NCI-H345 treated with DMSO at 0.1 percent for 48 hours (cell line): ENCODE measurements around the gene MISP.

Source experiments
- DNase-seq: peaks from one replicate; lab custom pipeline; 2025; ENCODE audit not compliant: unreplicated experiment; lab: John Stamatoyannopoulos, UW

Gene MISP

GRCh38 chr19:746208-746819, 4.6 kb upstream of the MISP start:
- no peak for DNase-seq

DNA sequence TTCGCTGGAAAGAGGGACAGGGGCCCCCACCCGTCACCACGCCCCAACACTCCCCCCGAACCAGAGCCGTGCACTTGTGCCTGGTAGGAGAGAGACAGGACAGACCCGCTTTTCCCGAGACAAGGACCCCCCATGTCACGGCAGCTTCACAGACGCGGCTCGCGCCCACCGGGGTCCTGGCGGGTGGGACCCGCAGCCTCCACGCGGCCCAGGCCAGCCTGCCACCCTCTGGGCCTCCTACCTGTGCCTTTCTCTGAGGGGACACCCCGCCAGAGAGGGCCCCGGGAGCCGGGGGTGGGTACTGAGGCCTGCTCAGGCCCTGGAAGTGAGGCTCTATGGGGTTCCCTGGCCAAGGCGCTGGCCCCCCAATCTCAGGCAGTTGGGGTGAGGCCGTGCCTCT, 4.0 kb upstream of the MISP start:
- DNase-seq: no peak

DNA sequence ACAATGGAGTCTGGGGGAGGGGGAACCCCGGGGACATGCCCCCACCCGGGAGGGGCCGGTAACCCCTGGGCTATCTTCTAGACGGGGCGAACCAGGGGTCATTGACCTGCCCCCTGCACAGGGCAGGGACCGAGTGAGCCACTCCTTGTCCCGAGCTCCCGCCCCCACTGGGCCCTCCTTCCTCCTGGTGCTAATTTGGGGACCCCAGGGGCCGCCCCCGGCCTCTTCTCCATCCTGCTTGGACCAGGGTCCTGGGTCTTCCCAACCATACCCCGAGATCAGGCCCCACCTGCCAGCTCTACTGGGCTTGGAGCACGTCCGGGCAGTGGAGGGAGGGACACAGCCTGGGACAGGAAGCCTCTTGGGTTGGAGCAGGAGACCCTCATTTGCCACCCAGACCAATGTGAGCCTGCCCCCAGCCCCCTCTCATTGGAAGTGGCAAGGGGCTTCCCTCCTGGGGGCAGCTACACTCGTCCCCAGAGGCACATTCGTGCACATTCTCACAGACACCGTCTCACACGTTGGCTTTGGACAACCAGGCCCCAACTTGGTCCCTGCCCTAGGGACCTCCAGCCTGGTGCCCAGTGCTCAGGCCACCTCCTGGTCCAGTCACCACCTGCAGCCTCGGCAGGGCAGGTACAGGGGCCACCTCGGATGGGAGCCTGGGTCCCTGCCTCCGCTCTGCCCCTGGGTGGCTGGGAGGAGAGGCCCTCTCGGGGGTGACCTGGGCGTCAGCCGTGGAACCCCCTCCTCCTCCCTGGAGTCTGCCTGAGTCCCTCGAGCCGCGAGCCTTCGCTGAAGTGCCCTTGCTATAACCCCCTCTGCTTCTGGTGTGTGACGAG, 3.3 kb upstream of the MISP start:
- no peak for DNase-seq

DNA sequence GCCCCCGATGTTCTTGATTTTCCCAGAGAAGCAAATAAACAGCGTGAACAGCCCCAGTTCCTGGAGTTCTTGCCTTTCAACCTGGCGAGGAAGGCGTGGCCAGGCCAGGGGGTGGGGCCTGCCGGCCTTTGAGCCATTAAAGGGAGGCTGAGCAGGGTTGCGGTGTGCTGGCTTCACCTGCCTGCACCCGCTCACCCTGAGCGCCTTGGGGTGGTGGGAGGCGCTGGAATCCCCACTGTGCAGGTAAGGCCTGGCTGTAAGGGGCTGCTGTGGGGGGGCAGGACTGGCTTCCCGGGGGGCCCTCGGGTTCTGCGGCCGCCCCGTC, 2.7 kb upstream of the MISP start:
- DNase-seq: no peak

- no peak for DNase-seq
Observed at GRCh38 chr19:749811-750210, 1.1 kb upstream of the MISP start.

DNA sequence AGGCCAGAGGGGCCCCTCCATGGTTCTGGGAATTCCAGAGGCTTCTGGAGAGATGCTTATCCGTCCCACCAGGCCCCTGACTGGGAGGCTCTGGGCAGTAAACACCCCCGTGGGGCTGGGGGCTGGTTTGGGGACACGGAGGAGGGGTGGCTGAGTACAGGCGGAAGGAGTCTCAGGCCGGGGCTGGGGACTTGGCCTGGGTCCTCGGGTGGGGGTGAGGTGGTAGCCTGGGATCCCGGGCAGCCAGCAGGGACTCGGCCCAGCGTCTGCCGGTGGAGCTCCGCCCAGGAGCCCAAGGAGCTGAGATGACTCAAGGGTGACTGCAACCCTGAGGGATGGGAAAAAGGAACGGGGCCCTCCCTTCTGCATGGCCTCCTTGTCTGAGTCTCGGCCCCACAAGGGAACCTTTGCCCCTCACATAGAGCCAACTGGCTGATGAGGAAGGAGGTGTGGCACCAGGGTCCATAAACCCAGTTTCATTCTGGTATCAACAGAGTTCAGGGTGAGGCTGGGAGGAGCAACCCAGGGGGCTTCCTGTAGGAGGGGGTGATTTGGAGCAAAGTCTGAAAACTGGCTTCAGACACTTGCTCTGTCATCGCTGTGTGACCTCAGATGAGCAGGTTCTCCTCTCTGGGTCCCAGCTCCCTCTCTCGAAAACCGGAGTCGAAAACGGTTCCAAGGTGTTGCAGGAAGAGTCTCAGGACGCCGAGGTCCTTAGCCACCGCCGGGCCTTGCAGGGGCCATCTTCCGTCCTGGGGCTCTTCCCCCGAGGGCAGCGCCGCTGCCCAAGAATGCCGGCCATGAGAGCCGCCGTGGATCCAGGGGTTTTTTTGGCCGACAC, 809 bp downstream of the MISP start:
- no peak for DNase-seq

- DNase-seq: no peak
Observed at GRCh38 chr19:752652-753517, 2.0 kb downstream of the MISP start.

- DNase-seq: no peak
Observed at GRCh38 chr19:754530-754929, 3.6 kb downstream of the MISP start.

GRCh38 chr19:755063-755462, 4.2 kb downstream of the MISP start:
- no peak for DNase-seq

DNA sequence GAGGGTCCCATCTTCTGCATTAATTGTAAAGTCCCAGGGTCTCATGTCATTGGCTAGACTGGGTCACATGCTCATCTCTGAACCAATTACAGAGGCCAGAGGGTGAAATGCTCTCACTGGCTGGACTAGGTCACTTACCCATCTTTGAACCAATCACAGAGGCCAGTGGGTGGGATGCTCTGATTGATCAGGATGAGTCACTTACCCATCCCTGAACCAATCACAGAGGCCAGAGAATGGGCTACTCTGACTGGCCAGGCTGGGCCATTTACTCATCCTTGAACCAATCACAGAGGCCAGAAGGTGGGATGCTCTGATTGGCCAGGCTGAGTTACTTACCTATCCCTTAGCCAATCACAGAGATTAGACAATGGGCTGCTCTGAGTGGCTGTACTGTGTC, 5.3 kb downstream of the MISP start:
- DNase-seq: no peak

DNA sequence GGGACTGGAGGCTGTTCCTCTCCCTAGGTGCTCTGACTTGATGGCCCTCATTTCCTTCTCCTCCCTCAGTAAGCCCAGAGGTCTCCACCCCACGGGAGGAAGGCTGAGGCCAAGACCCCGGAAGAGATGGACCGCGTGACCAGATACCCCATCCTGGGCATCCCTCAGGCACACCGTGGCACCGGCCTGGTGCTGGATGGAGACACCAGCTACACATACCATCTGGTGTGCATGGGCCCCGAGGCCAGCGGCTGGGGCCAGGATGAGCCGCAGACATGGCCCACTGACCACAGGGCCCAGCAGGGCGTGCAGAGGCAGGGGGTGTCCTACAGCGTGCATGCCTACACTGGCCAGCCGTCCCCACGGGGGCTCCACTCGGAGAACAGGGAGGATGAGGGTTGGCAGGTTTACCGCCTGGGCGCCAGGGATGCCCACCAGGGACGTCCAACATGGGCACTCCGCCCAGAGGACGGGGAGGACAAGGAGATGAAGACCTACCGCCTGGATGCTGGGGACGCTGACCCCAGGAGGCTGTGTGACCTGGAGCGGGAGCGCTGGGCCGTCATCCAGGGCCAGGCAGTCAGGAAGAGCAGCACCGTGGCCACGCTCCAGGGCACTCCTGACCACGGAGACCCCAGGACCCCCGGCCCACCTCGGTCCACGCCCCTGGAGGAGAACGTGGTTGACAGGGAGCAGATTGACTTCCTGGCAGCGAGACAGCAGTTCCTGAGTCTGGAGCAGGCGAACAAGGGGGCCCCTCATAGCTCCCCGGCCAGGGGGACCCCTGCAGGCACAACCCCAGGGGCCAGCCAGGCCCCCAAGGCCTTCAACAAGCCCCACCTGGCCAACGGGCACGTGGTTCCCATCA, 6.1 kb downstream of the MISP start:
- no peak for DNase-seq

DNA sequence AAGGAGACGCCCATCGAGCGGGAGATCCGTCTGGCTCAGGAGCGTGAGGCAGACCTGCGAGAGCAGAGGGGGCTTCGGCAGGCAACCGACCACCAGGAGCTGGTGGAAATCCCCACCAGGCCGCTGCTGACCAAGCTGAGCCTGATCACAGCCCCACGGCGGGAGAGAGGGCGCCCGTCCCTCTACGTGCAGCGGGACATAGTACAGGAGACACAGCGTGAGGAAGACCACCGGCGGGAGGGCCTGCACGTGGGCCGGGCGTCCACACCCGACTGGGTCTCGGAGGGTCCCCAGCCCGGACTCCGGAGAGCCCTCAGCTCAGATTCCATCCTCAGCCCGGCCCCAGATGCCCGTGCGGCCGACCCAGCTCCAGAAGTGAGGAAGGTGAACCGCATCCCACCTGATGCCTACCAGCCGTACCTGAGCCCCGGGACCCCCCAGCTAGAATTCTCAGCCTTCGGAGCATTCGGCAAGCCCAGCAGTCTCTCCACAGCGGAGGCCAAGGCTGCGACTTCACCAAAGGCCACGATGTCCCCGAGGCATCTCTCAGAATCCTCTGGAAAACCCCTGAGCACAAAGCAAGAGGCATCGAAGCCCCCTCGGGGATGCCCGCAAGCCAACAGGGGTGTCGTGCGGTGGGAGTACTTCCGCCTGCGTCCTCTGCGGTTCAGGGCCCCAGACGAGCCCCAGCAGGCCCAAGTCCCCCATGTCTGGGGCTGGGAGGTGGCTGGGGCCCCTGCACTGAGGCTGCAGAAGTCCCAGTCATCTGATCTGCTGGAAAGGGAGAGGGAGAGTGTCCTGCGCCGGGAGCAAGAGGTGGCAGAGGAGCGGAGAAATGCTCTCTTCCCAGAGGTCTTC, 7.1 kb downstream of the MISP start:
- DNase-seq: no peak

GRCh38 chr19:763181-763580, 12.3 kb downstream of the MISP start:
- DNase-seq: no peak

DNA sequence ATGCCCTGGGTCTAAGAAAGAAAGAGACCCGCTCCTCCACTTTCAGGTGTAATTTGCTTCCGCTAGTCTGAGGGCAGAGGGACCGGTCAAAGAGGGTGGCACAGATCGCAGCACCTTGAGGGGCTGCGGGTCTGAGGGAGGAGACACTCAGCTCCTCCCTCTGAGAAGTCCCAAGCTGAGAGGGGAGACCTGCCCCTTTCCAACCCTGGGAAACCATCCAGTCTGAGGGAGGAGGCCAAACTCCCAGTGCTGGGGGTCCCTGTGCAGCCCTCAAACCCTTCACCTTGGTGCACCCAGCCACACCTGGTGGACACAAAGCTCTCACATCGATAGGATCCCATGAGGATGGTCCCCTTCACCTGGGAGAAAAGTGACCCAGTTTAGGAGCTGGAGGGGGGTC, 13.0 kb downstream of the MISP start:
- DNase-seq: no peak

- DNase-seq: no peak
Observed at GRCh38 chr19:764301-764700, 13.4 kb downstream of the MISP start.

DNA sequence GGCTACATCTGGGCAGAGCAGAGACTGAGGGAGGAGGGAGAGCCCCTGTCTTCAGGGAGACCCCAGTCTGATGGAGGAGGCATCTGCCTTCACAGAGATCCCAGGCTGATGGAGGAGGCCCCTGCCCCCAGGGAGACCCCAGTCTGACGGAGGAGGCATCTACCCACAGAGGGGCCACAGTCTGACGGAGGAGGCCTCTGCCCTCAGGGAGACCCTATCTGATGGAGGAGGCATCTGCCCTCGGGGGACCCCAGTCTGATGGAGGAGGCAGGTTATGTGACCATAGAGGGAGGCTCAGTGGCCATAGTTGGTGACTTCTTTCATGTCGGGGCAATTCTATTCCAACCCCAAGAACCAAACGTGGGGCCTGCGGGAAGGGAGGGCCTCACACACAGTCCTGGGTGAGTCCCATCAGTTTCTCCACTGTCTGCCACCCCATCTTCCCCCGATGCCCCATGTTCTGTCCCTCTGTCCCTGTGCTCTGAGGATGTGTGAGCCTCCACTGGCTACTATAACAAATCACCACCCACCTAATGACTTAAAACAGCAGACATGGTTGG, 14.3 kb downstream of the MISP start:
- no peak for DNase-seq

- no peak for DNase-seq
Observed at GRCh38 chr19:768424-768823, 17.5 kb downstream of the MISP start.

- no peak for DNase-seq
Observed at GRCh38 chr19:769616-770015, 18.7 kb downstream of the MISP start.

DNA sequence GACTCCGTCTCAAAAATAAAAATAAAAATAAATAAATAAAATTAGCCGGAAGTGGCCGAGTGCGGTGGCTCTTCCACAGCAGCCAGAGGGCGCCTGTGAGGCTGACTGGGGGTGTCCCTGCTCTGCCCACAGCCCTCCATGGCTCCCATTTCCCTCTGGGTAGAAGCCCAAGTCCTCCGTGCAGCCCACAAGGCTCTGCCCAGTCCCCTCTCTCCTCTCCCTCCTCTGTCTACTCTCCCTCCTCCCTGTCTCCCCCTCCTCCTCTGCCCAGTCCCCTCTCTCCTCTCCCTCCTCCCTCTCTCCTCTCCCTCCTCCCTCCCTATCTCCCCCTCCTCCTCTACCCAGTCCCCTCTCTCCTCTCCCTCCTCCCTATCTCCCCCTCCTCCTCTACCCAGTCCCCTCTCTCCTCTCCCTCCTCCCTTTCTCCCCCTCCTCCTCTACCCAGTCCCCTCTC, 20.4 kb downstream of the MISP start:
- no peak for DNase-seq
